SHP77 (cell line): Measurements from ENCODE around the gene OR6Q1.
"Not testable (repeated sequence)": the region's sequence is repeated elsewhere in the genome, so short reads cannot be mapped to it uniquely, and the experiment has no call there.

Experiments
- DNase-seq, 2 experiments: peaks; one replicate each; lab custom pipeline; 2025; lab: John Stamatoyannopoulos, UW

The OR6Q1 gene, protein sequence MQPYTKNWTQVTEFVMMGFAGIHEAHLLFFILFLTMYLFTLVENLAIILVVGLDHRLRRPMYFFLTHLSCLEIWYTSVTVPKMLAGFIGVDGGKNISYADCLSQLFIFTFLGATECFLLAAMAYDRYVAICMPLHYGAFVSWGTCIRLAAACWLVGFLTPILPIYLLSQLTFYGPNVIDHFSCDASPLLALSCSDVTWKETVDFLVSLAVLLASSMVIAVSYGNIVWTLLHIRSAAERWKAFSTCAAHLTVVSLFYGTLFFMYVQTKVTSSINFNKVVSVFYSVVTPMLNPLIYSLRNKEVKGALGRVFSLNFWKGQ

DNA sequence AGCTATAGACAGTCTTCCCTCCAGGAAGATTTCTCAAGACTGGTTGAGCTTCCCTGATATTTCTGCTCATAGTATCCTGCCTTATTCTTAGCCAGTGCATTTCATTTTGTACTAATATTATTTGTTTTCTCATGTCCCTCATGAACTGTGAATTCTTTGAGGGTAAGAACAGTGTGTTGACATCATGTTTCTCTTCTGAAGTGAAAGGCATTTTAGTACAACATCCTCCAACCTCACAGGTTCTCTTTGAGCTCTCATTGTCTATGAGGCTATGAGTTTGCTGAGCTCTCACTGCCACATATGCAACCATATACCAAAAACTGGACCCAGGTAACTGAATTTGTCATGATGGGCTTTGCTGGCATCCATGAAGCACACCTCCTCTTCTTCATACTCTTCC is at the start of gene OR6Q1:
OR6Q1 (plus strand) TSS at position 301 of the 400 bp plus-strand sequence; CDS start at position 301, 0 bp downstream.
- no peak for DNase-seq

DNA sequence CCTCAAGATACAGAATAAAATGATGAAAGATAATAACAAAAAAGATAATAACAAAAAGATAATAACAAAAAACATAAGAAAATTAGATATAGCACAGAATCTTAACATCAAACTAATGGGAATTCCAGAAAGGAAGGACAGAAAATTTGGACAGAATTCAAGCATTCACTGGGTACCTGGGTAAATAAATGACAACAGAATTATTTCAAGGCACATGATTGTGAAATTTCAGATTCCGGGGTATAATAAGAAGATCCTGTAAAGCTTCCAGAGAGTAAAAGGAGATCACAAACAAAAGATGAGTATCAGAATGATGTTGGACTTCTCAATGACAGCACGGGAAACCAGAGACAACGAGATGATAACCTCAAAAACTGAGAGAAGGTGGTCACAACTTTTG is 49.2 kb upstream of the OR6Q1 start:
- DNase-seq: no peak

DNA sequence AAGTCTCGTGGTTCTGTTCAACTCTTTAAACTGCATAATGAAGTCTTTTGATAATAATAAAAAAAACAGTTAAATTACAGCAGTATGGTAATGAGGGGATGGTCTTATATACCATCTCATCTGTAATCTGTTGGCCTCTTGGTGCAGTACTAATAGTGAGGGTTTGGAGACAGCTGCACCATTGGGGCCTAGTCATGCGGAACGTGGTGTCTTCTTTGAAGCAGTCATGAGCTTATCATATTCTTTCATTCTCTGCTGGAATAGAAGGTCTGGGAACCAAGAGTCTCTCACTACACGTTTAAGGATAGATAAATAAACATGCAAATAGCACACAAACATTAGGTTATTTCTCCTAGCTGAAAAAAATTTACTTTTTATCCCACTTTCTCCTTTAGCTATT is 48.0 kb upstream of the OR6Q1 start:
- DNase-seq: no peak

DNA sequence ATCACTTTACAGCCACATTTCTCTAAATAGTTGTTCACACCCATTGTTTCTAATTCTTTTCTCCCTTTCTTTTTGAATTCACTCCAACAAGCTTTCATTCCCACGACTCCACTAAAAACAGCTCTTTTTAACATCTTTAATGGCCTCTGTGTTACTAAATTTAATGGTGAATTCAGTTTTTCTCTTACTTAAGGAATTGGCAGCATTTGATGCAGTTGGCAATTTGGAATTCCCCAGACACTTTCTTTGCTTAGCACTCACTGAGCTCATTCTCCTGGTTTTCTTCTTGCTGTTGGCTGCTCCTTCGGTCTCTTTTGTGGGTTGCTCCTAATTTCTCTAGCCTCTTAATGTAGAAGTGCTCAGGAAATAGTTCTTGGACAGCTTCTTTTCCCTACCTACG is 47.6 kb upstream of the OR6Q1 start:
- no peak for DNase-seq

DNA sequence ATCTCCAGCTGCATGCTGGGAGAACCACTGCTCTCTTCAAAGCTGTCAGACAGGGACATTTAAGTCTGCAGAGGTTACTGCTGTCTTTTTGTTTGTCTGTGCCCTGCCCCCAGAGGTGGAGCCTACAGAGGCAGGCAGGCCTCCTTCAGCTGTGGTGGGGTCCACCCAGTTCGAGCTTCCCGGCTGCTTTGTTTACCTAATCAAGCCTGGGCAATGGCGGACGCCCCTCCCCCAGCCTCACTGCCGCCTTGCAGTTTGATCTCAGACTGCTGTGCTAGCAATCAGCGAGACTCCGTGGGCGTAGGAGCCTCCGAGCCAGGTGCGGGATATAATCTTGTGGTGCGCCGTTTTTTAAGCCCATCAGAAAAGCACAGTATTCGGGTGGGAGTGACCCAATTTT is 31.2 kb upstream of the OR6Q1 start:
- not testable (repeated sequence) for DNase-seq

DNA sequence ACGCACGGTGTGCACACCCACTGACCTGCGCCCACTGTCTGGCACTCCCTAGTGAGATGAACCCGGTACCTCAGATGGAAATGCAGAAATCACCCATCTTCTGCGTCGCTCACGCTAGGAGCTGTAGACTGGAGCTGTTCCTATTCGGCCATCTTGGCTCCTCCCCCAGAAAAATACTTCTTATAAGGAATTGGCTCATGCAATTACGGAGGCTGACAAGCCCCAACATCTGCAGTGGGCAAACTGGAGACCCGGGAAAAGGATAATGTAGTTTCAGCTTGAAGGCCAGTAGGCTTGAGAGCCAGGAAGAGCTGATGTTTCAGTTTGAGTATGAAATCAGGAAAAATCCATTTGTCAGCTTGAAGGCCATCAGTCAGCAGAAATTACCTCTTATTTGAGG is 30.7 kb upstream of the OR6Q1 start:
- not testable (repeated sequence) for DNase-seq

DNA sequence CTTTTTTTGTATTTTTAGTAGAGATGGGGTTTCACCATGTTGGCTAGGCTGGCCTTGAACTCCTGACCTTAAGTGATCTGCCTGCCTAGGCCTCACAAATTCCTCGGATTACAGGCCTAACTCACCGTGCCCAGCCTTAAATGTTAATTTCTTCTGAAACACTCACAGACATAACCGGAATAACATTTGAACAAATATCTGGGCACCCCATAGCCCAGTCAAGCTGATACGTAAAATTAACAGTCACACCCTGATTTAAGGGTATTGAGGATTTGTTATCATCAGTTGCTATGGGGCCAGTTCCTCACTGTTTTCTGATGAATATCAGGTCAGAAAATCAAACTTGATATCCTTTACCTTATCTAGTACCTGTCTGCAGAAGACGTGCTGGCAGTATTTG is 30.1 kb upstream of the OR6Q1 start:
- no peak for DNase-seq

DNA sequence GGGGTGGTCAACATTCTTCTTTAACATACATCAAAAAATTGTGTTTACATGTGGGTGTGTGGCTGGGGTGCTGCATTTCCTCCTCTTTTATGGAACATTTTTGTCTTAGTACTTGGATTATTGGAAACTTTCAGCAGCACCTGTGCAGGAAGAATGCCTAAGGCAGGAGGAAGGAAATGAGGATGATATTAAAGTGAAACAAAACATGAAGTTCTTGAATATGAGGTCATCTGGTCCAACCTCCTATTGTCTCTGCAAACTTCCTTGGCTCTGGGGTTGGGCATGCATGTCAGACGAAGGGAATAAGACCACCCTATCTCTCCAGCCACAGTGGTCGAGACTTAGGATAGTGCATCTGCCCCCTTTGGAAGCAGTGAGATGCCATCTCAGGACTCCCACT is 27.7 kb upstream of the OR6Q1 start:
- no peak for DNase-seq

DNA sequence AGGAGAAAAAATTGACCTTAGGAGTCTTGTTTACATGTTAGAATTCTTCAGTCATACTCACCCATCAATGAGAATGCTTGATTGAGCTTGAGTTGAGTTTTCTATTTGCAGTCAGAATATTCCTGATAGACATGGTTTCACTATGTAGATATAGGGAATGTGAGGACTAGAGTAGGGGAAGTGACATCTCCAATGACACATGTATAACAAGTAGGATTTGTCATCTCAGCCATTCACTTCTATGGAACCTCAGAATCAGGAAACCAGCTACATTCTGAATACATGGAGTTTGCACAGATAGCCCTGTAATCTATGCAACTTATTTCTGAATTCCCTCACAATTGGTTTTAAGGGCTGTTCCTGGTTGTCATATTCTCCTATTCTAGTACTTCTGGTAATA is 27.2 kb upstream of the OR6Q1 start:
- no peak for DNase-seq

DNA sequence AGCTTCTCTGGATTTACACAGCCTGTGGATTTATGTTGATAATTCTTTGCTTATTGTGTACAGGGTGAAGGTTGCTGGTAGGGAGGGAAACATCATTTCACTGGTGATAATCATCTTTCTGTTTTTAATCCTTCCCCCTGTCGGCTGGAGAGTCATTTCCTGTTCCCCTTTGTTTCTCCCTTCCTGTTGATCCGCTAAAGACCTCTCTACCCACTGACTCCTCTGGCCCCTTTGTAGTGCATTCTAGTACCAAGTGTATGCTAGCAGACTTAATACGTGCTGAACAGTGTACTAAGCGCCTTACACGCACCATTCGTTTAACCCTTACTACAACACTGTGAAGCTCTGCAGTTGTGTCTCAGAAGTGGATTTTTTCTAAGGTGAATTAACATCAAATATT is 26.1 kb upstream of the OR6Q1 start:
- no peak for DNase-seq

DNA sequence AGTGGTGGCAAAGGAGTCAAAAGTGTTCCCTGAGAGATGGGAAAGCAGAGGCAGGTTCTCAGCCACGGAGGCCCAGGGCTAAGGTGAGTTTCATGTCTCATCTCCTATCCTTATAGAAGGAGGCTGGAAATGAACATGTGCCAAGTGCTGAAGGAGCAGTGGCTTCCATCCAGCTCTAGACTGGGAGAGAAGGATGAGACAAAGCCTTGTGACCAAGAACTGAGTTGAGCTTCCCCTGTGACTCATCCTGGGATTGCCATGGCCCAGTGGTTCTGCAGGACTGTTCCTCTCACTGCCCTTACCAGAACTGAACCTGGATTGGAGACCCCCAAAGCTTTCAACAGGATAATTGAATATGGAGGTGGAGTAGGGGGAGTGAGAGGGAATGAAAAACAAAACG is 23.8 kb upstream of the OR6Q1 start:
- no peak for DNase-seq

DNA sequence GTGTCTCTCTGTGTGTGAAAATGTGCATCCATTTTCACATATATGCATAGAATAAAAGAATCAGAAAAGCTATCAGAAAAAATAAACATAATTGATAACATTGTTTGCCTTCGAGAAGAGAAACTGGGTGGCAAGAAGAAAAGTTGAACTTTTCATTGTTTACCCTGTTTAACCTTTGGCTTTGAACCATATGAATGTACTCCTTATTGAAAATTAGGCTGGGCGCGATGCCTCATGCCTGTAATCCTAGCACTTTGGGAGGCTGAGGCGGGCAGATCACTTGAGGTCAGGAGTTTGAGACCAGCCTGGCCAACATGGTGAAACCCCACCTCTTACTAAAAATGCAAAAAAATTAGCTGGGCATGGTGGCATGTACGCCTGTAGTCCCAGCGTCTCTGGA is 19.0 kb upstream of the OR6Q1 start:
- DNase-seq: no peak

DNA sequence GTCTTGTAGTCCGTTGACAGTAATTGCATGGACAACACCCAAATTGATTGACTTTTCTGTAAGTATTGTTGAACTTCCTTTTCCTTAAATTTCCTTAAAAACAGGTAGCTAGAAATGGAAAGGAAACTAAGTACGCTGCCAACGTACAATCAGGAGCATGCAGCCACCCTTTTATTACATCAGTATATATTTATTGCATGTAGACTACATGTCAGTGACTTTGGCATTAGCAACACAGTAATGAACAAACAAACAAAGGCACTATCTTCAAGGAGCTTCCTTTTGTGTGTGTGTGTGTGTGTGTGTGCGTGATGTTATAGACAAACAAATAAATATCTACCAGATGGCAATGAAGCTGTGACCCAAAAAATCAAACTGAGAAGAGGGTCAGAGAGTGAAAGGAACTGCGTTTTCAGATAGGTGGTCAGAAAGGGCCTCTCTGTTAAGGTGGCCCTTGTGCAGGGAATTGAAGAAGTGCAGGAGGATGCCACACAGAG is 7.3 kb upstream of the OR6Q1 start, which contains the start of gene OR9Q1:
OR9Q1 (plus strand) TSS at position 447 of the 497 bp plus-strand sequence. CDS start 155,564 bp downstream, outside the sequence.
- DNase-seq: no peak

DNA sequence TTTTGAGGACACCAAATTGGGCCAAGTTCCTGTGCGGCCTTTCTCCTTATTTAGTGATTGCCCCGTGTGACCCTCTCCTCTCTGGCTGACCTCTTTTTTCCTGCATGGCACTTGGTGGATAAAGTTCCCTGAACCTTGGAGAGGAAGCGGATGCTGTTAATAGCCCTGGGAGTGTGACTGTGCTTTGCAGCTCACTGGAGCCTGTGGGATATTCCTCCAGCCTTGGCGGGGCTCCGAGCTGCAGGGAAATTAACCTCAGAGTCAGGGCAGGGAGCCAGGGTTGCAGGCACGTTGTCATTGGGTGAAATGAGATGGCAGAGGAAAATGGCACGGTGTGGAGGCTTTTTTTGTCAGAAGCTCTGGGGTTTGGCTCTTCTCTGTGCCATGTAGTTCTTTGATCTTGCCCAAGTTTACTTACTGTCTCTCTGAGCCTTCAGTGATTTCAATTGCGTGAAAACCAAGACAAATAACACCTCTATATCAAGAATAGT is 6.1 kb upstream of the OR6Q1 start:
- DNase-seq: no peak

DNA sequence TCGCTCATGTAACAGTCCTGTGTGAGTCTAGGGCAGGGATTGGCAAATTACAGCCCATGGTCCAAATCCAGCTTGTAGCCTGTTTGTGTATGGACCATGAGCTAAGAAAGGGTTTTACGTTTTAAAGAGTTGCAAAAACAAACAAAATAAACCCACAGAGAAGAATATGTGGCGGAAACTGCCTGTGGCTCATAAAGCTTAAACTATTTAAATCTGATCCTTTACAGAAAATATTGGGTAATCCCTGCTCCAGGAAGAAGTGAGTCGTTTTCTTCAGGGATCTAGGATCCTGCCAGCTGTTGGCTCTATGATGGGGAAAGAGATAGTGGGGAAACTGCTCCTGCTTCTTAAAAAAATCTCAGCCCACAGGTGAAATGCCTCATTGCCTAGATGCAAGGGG is 3.4 kb upstream of the OR6Q1 start:
- no peak for DNase-seq

DNA sequence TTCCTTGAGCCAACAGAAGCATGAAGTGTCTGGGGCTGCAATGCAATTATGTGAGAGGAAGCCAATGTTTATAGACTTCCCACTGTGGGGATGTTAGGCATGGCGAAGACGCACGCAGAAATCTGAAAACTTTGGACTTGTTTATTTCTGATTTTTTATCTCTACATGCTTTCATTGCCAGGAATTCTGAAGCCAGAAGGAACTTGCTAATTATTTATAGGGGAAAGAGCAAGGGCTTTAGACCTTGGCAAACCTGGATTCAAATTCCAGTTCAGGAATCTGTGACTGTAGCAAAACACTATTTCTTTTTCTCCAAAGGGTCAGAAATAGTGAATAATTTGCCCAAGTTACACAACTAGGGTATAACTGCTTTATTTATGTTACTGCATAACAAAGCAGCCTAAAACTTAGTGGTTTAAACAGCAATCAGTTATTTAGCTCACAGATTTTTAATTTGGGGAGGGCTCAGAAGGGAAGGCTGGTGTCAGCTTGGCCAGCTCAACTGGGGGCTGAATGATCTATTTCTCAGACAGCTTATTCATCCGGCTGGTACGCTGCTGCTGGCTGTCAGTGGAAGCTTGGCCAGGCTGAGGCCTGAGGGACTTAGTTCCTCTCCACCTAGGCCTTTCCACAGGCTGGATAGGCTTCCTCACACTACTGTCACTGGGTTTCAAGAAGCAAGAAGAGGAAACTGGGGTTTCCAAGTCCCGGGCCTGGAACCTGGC is 1.9 kb upstream of the OR6Q1 start:
- no peak for DNase-seq

DNA sequence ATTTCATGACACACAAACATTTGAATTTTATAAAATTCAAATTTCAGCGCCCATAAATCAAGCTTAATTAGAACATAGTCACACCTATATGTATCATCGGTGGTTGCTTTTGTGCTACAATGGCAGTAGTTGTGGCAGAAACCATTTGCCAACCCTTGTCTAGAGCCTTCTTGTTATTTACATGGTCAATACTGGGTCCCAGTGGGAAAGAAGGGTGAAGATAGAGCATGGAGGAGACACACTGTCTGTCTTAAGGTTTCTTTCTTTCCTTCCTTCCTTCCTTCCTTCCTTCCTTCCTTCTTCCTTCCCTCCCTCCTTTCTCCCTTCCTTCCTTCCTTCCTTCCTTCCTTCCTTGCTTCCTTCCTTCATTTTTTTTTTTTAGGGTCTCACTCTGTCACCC is 3.7 kb downstream of the OR6Q1 start:
- DNase-seq: no peak

DNA sequence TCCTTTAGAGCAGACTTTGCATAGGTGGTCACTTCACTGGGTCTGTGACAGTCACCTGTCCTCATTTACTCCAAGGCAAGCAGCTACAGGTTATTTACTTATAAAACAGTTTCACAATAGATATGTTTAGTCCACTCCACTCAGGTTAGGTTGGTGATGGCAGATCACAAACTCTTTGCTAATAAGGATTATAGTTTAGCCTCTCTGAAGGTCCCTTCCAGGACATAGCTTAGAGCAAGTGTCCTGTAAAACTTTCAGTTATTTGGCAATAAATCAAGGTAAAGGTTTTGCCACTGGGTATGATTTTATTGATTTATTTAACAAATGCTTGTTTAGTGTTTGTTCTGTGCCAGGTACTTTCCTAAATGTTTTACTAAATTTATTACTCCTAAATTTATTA is 8.8 kb downstream of the OR6Q1 start:
- no peak for DNase-seq

DNA sequence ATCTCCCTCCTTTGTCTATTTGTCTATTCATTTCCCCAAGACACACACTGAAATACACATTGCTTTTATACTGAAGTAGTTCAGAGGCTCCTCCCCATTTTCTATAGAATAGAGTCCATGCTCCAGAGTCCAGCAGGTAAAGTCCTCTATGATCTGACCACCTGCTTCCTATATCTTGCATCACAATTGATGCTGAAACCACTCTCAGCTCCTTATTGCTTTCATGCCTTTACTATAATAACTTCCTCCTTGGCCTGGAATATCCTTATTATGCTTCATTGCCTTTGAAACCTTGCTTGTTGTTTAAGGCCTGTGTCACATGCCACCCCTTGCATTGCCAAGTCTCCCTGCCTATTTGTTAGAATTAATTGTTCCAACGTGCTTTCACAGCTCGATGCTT is 12.6 kb downstream of the OR6Q1 start:
- DNase-seq: no peak

DNA sequence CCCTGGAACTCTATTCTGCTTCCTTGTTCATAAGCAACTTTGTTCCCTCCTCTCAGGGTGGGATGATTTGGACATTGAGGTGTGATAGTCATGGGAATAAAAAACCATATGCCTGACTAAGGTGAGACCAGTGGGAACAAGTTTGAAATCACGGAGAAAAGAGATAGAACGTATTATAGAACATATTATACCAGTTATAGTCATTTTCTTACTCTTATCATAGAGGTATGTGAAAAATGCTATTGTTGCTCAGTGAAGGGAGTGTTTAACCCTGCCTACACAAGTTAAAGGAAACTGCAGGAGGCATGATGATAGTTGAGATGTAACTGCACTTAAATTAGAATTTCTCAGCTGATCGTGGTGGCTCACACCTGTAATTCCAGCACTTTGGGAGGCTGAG is 15.5 kb downstream of the OR6Q1 start:
- no peak for DNase-seq

DNA sequence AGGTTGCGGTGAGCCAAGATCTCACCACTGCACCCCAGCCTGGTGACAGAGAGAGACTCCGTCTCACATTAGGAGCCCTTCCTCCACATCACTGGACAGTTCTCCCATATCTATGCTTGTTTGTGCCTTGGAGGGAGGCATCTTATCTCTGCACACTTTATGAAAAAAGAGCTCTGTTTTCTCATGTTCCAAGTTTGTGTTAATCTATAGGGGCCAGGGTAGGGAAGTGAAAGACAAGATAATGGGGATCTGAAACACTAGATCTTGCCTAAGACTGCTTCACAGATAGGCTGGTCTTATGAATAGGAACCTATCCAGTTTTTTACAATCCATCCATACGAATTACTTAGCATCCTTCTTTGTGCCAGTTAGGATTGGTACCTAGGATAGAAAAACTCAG is 17.1 kb downstream of the OR6Q1 start:
- DNase-seq: no peak

DNA sequence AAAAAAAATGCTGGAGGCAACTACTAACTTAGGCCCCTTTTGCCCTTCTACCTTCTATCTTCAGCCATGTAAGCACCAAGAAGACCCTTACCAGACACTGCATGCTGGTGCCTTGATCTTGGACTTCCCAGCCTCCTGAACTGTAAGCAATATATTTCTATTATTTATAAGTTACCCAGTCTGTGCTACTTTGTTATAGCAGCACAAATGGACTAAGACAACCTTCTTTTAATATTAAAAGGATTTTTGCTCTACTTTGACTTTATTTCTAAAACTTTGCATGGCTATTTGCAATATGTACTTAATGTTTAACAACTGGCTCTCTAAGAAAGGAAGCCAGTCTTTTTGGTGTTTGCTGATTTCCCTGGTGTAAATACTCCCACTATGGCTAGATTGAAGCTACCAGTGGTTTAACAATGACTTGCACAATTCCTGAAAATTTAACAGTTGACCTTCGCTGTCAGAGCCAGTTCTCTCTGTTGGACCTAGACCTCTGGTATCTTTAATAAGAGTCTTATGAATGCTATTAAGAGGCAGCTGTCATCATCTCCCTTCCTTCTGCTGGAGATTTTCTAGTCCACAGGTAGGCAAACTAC is 25.2 kb downstream of the OR6Q1 start:
- DNase-seq: no peak

DNA sequence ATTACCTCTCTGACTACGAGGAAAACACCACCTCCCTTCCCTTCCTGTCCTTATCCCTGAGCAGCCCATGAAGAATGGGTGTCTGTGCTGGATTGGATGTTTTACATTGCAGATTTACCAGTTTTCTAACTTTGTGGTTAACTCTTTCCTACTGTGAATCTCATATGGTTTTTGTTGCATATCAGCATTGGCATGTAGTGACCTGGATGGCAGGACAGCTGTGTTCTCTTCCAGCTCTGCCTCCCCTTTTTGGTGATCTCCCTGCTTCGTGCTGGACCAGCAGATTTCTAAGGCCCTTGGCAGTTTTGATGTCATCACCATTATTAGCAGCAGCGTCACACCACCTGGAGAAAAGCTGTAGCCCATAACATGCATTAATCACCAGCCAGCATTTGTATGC is 26.7 kb downstream of the OR6Q1 start:
- no peak for DNase-seq
